ENCODE results near the gene CCR5. TPM values are rescaled to one million over a fixed set of nuclear protein-coding genes. Genes with fewer than 3 reads are reported as not detected.
"Not testable (repeated sequence)": the region's sequence is repeated elsewhere in the genome, so short reads cannot be mapped to it uniquely, and the experiment has no call there.

Gene CCR5
- polyA plus RNA-seq, 3 donors = 1.2 to 3.6 (median 3.1) TPM

DNA sequence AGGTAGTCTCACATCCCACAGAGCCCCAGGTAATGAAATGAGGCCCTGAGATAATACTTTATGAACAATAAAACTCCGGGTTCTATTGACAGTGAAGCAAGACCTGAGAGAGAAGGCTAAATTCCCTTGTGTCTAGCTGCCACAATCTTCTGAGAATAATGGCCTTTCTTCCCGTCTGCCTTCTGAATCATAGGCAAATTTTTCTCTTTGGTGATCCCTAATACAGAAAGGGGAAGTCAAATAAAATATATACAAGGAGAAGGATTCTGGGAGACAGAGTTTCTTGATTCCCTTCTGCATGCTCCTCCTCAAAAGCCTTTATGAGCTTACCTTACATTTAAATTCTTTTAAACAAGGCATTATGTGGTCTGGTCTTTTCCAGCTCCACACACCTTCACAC, 46.7 kb upstream of the CCR5 start:
- peaks cover 58 to 67% of the 10 kb centered on the region in 2 donors for H3K4me1 ChIP-seq (ENCODE audit: control insufficient read depth in 1 of 2, insufficient read depth in 2 of 2, low read length in 2 of 2)

DNA sequence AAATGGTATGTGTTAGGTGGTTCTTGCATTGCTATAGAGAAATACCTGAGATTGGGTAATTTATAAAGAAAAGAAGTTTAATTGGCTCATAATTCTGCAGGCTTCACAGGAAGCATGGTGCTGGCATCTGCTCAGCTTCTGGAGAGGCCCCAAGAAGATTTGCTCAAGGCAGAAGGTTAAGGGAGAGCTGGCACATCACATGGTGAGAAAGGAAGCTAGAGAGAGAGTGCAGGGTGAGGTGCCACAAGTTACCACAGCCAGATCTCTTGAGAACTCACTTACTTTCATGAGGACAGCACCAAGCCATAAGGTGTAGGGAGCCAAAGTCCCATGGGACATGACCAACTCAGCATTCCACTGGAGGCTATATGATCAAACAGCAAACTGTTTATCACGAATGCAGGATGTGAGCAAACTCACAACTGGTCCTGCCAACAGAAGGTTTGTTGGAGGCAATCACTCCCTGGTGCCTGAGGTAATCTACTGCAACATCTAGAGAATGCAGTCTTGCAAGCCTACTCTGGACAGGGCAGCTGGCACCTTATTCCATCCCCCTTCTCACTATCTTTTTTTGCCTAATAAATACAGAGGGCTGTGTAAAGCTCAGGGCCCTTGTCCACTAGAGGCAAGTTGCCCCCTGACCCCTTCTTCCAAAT, 45.0 kb upstream of the CCR5 start:
- peaks cover 11 to 16% of the 10 kb centered on the region in 2 donors for H3K9me3 ChIP-seq (replicated peaks in 1 of 2; ENCODE audit: control insufficient read depth in 1 of 2, insufficient read depth in 1 of 2, low read length in 2 of 2)
- no peak overlapping the region for H3K4me3 Mint-ChIP-seq
- H2AFZ ChIP-seq (ENCODE audit: insufficient read depth, low read depth, low read length, poor library complexity, severe bottlenecking) = no peak overlapping the region
- no peaks in the 10 kb centered on the region for H4K20me1 ChIP-seq (ENCODE audit: insufficient read depth, low read length)
- H3K4me1 Mint-ChIP-seq = peaks cover 51% of the 10 kb centered on the region
- TF ChIP-seq, protein P1, sequence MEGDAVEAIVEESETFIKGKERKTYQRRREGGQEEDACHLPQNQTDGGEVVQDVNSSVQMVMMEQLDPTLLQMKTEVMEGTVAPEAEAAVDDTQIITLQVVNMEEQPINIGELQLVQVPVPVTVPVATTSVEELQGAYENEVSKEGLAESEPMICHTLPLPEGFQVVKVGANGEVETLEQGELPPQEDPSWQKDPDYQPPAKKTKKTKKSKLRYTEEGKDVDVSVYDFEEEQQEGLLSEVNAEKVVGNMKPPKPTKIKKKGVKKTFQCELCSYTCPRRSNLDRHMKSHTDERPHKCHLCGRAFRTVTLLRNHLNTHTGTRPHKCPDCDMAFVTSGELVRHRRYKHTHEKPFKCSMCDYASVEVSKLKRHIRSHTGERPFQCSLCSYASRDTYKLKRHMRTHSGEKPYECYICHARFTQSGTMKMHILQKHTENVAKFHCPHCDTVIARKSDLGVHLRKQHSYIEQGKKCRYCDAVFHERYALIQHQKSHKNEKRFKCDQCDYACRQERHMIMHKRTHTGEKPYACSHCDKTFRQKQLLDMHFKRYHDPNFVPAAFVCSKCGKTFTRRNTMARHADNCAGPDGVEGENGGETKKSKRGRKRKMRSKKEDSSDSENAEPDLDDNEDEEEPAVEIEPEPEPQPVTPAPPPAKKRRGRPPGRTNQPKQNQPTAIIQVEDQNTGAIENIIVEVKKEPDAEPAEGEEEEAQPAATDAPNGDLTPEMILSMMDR (IDR thresholded peaks at IDR 0.05) = no peak
- H3K36me3 ChIP-seq (replicated peaks in 1 of 2; ENCODE audit: control insufficient read depth in 1 of 2, insufficient read depth in 2 of 2, low read length in 2 of 2) = no peaks in the 10 kb centered on the region
- no peaks in the 10 kb centered on the region for H3K27me3 ChIP-seq (ENCODE audit: control insufficient read depth in 2 of 2, insufficient read depth in 2 of 2, low read length in 2 of 2)
- H3K9me3 Mint-ChIP-seq = peaks cover 0 to 8% (median 2%) of the 10 kb centered on the region in 7 donors
- H3K9ac ChIP-seq (ENCODE audit: insufficient read depth, low read length, poor library complexity, severe bottlenecking) = no peak overlapping the region
- no peak overlapping the region for H3K4me2 ChIP-seq (replicated peaks; ENCODE audit: extremely low read depth, low read length, poor library complexity, severe bottlenecking)
- peaks cover 0 to 3% (median 0%) of the 10 kb centered on the region in 3 donors for H3K27me3 Mint-ChIP-seq (ENCODE audit: low read depth in 3 of 3)
- intact Hi-C loops (cut with micrococcal nuclease) = no loop called here
- no peaks in the 10 kb centered on the region for H3K79me2 ChIP-seq (ENCODE audit: insufficient read depth, low read length)
- H3K36me3 Mint-ChIP-seq = no peaks in the 10 kb centered on the region
- H3K4me3 ChIP-seq (replicated peaks in 1 of 3; ENCODE audit: low read depth in 2 of 3, low read length in 3 of 3) = no peak overlapping the region
- peaks cover 44 to 49% of the 10 kb centered on the region in 2 donors for H3K4me1 ChIP-seq (ENCODE audit: control insufficient read depth in 1 of 2, insufficient read depth in 2 of 2, low read length in 2 of 2)
- no peak overlapping the region for H3K27ac Mint-ChIP-seq
- H3K27ac ChIP-seq (ENCODE audit: low read depth in 1 of 2, low read length in 2 of 2) = no peak overlapping the region
- 80% methylated on average over 1 of the region's 1 CpG for WGBS (ENCODE audit: insufficient coverage)
- no peak for DNase-seq

More for the DNA sequence above, 46.7 kb upstream of the CCR5 start:
- no peak overlapping the region for H3K9ac ChIP-seq (ENCODE audit: insufficient read depth, low read length, poor library complexity, severe bottlenecking)
- intact Hi-C loops (cut with micrococcal nuclease) = loop anchor here in 1 of 2 donors (5.0 kb wide), 1 partner anchor 33 kb away; no protein-coding TSS in a partner anchor
- no peaks in the 10 kb centered on the region for H3K79me2 ChIP-seq (ENCODE audit: insufficient read depth, low read length)
- peak overlapping the region; percentile 20 to 72 (median 55) for H3K27ac Mint-ChIP-seq
- H3K36me3 Mint-ChIP-seq = no peaks in the 10 kb centered on the region
- no peaks in the 10 kb centered on the region for H4K20me1 ChIP-seq (ENCODE audit: insufficient read depth, low read length)
- peak; percentile 35 to 69 (median 57) for DNase-seq
- H3K9me3 ChIP-seq (replicated peaks in 1 of 2; ENCODE audit: control insufficient read depth in 1 of 2, insufficient read depth in 1 of 2, low read length in 2 of 2) = peaks cover 11 to 16% of the 10 kb centered on the region in 2 donors
- H3K27me3 Mint-ChIP-seq (ENCODE audit: low read depth in 3 of 3) = peaks cover 0 to 3% (median 0%) of the 10 kb centered on the region in 3 donors
- peak overlapping the region in 1 of 2 donors; percentile 87 for H3K27ac ChIP-seq (ENCODE audit: low read depth in 1 of 2, low read length in 2 of 2)
- TF ChIP-seq, protein P1 (IDR thresholded peaks at IDR 0.05) = no peak
- no peak overlapping the region for H2AFZ ChIP-seq (ENCODE audit: insufficient read depth, low read depth, low read length, poor library complexity, severe bottlenecking)
- WGBS (ENCODE audit: insufficient coverage) = no CpG with 5 or more reads among the region's 2 CpGs
- no peaks in the 10 kb centered on the region for H3K27me3 ChIP-seq (ENCODE audit: control insufficient read depth in 2 of 2, insufficient read depth in 2 of 2, low read length in 2 of 2)
- H3K4me3 ChIP-seq (replicated peaks in 1 of 3; ENCODE audit: low read depth in 2 of 3, low read length in 3 of 3) = no peak overlapping the region
- no peak overlapping the region for H3K4me3 Mint-ChIP-seq
- peaks cover 57% of the 10 kb centered on the region for H3K4me1 Mint-ChIP-seq
- no peak overlapping the region for H3K4me2 ChIP-seq (replicated peaks; ENCODE audit: extremely low read depth, low read length, poor library complexity, severe bottlenecking)
- peaks cover 0 to 8% (median 2%) of the 10 kb centered on the region in 7 donors for H3K9me3 Mint-ChIP-seq
- no peaks in the 10 kb centered on the region for H3K36me3 ChIP-seq (replicated peaks in 1 of 2; ENCODE audit: control insufficient read depth in 1 of 2, insufficient read depth in 2 of 2, low read length in 2 of 2)

DNA sequence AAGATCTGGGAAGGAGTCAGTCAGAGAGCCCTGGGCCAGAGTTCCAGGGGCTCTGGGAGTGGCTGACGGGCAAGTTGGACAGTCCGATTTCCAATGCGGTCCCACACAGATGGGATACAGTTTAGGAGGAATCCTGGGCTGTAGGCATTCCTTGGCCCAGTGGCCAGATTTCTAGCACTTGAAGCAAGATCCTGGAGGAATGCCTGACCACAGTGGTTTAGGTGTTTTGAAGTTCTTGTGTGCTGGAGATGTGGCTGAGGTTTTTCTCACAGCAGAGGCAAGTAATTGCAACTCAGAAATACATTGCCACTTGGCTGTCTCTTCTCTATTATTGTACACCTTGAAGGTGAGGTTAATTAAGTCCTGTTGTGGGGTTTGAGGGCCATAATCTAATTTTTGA, 40.1 kb upstream of the CCR5 start:
- H3K36me3 ChIP-seq (replicated peaks in 1 of 2; ENCODE audit: control insufficient read depth in 1 of 2, insufficient read depth in 2 of 2, low read length in 2 of 2); H3K9ac ChIP-seq (ENCODE audit: insufficient read depth, low read length, poor library complexity, severe bottlenecking); DNase-seq; H3K36me3 Mint-ChIP-seq; H3K27ac ChIP-seq (ENCODE audit: low read depth in 1 of 2, low read length in 2 of 2); H4K20me1 ChIP-seq (ENCODE audit: insufficient read depth, low read length); H3K9me3 Mint-ChIP-seq; H3K27me3 ChIP-seq (ENCODE audit: control insufficient read depth in 2 of 2, insufficient read depth in 2 of 2, low read length in 2 of 2); H3K4me3 ChIP-seq (replicated peaks in 1 of 3; ENCODE audit: low read depth in 2 of 3, low read length in 3 of 3); intact Hi-C loops (cut with micrococcal nuclease); H3K27ac Mint-ChIP-seq; H3K4me3 Mint-ChIP-seq; H3K4me2 ChIP-seq (replicated peaks; ENCODE audit: extremely low read depth, low read length, poor library complexity, severe bottlenecking); H3K79me2 ChIP-seq (ENCODE audit: insufficient read depth, low read length); H3K27me3 Mint-ChIP-seq (ENCODE audit: low read depth in 3 of 3); H2AFZ ChIP-seq (ENCODE audit: insufficient read depth, low read depth, low read length, poor library complexity, severe bottlenecking): not testable (repeated sequence)
- WGBS (ENCODE audit: insufficient coverage) = 100% methylated on average over 3 of the region's 3 CpGs
- Histone ChIP-seq H3K9me3 (replicated peaks in 1 of 2; ENCODE audit: control insufficient read depth in 1 of 2, insufficient read depth in 1 of 2, low read length in 2 of 2) (peaks cover 11 to 16% of the 10 kb centered on the region in 2 donors), H3K4me1 (ENCODE audit: control insufficient read depth in 1 of 2, insufficient read depth in 2 of 2, low read length in 2 of 2) (peaks cover 21 to 25% of the 10 kb centered on the region in 2 donors)
- peaks cover 31% of the 10 kb centered on the region for H3K4me1 Mint-ChIP-seq

Measured in CD14-positive monocyte (primary cell).